K562 (cell line): ENCODE data around the gene CCSER1. TPM values are rescaled to one million over a fixed set of nuclear protein-coding genes. Genes with fewer than 3 reads are reported as not detected.
A peak's percentile ranks its signal among the peaks of the same experiment; 100 is the strongest.

Experiments
- ATAC-seq: fragments of 200-7000 bp; cut with Tn5 transposase; 3 replicates; pipeline ENCODE4 v1.9.1; 2020; ENCODE audit warnings: moderate library complexity
- BruUV-seq: library from RNA; stranded (reverse); fragments of 400-500 nt; replicated peaks from 2 replicates; lab custom pipeline; 2021; lab: Mats Ljungman, UMichigan
- CTCF ChIA-PET: fragments of 300-600 bp; formaldehyde crosslinking; extraction: SDS; loops from one replicate; lab custom pipeline; 2021; ENCODE audit warnings: low intra/inter-chr PET ratio; lab: Yijun Ruan, JAX
- POLR2A ChIA-PET: fragments of 300-600, 350-650 bp; sonication (Branson Sonifier 250); formaldehyde crosslinking; extraction: SDS; loops from one replicate; lab custom pipeline; 2021; ENCODE audit warnings: antibody characterized with exemption, inconsistent platforms; lab: Yijun Ruan, JAX
- DNase-seq, 4 experiments: peaks; one replicate each; pipeline versions ENCODE4 v3.0.0 to v3.0.0-alpha.2; 2011 to 2018; ENCODE audit warnings: low spot score in 3 of 4, mixed read lengths in 3 of 4; ENCODE audit errors: extremely low read depth in 1 of 4
- FAIRE-seq: peaks from 2 replicates; lab custom pipeline; 2011; peaks lifted over from hg19 to GRCh38; lab: Jason Lieb, UNC
- H2AFZ ChIP-seq: 2 replicates; pipeline ENCODE4 v1.6.0; 2011; ENCODE audit warnings: low read depth, low read length, control low read depth, inconsistent platforms
- H3K27ac ChIP-seq: fragments of 200-600 bp; 3 replicates; pipeline ENCODE4 v1.8.0; 2011; ENCODE audit warnings: low read depth, mild to moderate bottlenecking, control low read depth, inconsistent platforms, low read length, moderate library complexity, mixed read lengths; ENCODE audit errors: extremely low read depth
- H3K27me3 ChIP-seq, 2 experiments: fragments of 300-600 bp in 1 of 2; 2 replicates in 1 of 2; 3 replicates in 1 of 2; pipeline versions ENCODE4 v1.6.0 to v1.8.0; 2011; ENCODE audit warnings: inconsistent platforms in 2 of 2, low read length in 2 of 2, mild to moderate bottlenecking in 1 of 2, mixed read lengths in 1 of 2, moderate library complexity in 1 of 2; ENCODE audit not compliant: control insufficient read depth in 2 of 2, insufficient read depth in 2 of 2
- H3K36me3 ChIP-seq: fragments of 300-600 bp; 3 replicates; pipeline ENCODE4 v1.8.0; 2011; ENCODE audit warnings: mild to moderate bottlenecking, low read length, inconsistent platforms; ENCODE audit not compliant: control insufficient read depth, insufficient read depth
- H3K4me1 ChIP-seq, 2 experiments: fragments of 200-600 bp in 1 of 2; replicated peaks in 1 of 2; 2 replicates in 1 of 2; 3 replicates in 1 of 2; pipeline versions ENCODE4 v1.5.1 to v1.8.0; 2011; ENCODE audit warnings: inconsistent platforms in 2 of 2, low read length in 2 of 2, mild to moderate bottlenecking in 1 of 2, mixed read lengths in 1 of 2, moderate library complexity in 1 of 2; ENCODE audit not compliant: control insufficient read depth in 2 of 2, insufficient read depth in 2 of 2
- H3K4me2 ChIP-seq: 2 replicates; pipeline ENCODE4 v1.6.1; 2011; ENCODE audit warnings: low read length, control low read depth, inconsistent platforms, mixed read lengths; ENCODE audit not compliant: insufficient read depth
- H3K4me3 ChIP-seq: fragments of 200-600 bp; sonication (generic), shearing (Covaris generic); 2 replicates; pipeline ENCODE4 v1.5.1; 2016; ENCODE audit warnings: control low read depth, inconsistent platforms
- H3K79me2 ChIP-seq: fragments of 200-600 bp; 3 replicates; pipeline ENCODE4 v1.8.0; 2011; ENCODE audit warnings: low read length, inconsistent platforms; ENCODE audit not compliant: control insufficient read depth, insufficient read depth
- H3K9ac ChIP-seq, 2 experiments: 2 replicates each; pipeline versions ENCODE4 v1.6.0 to v1.6.1; 2011; ENCODE audit warnings: low read depth in 2 of 2, low read length in 2 of 2, control low read depth in 1 of 2, inconsistent platforms in 1 of 2, mild to moderate bottlenecking in 1 of 2, mixed read lengths in 1 of 2; ENCODE audit not compliant: insufficient read depth in 1 of 2
- H3K9me1 ChIP-seq: one replicate; pipeline ENCODE4 v1.6.0; 2011; ENCODE audit warnings: inconsistent platforms, mild to moderate bottlenecking, low read length, moderate library complexity; ENCODE audit not compliant: control insufficient read depth, insufficient read depth
- H3K9me3 ChIP-seq: replicated peaks from 2 replicates; pipeline ENCODE4 v1.5.1; 2011; ENCODE audit warnings: low read depth, low read length, inconsistent platforms; ENCODE audit not compliant: control insufficient read depth, insufficient read depth
- H4K20me1 ChIP-seq: replicated peaks from 2 replicates; pipeline ENCODE4 v1.6.1; 2011; ENCODE audit warnings: low read length, inconsistent platforms, mixed read lengths; ENCODE audit not compliant: control insufficient read depth, insufficient read depth
- ADNP ChIP-seq: fragments of 200-800 bp; sonication (Bioruptor generic); IDR thresholded peaks from 2 replicates; pipeline ENCODE4 v1.6.1; 2016; ENCODE audit warnings: missing genetic modification characterization, missing compliant biosample characterization
- CEBPG ChIP-seq, 3 experiments: fragments of 200-800 bp in 1 of 3; sonication (Bioruptor generic) in 1 of 3; sonication (generic) in 1 of 3; formaldehyde crosslinking in 1 of 3; IDR thresholded peaks in 2 of 3; conservative IDR thresholded peaks in 1 of 3; 2 replicates each; pipeline versions ENCODE4 v1.6.1 to v1.8.0; 2016 to 2022; ENCODE audit warnings: missing compliant biosample characterization in 2 of 3, missing genetic modification characterization in 2 of 3, mild to moderate bottlenecking in 1 of 3, missing genetic modification reagents in 1 of 3
- FOXJ2 ChIP-seq: fragments of 200-800 bp; sonication (Bioruptor generic); IDR thresholded peaks from 2 replicates; pipeline ENCODE4 v1.6.1; 2016; ENCODE audit warnings: missing genetic modification characterization, missing compliant biosample characterization
- HDAC1 ChIP-seq, 2 experiments: fragments of 450-650 bp; IDR thresholded peaks; 2 replicates each; pipeline ENCODE4 v1.6.1; 2016 to 2017; ENCODE audit warnings: inconsistent platforms in 1 of 2, mild to moderate bottlenecking in 1 of 2, moderate library complexity in 1 of 2
- NCOA4 ChIP-seq: fragments of 450-650 bp; IDR thresholded peaks from 2 replicates; pipeline ENCODE4 v1.6.1; 2018; ENCODE audit warnings: mild to moderate bottlenecking; ENCODE audit not compliant: partially characterized antibody
- XRCC4 ChIP-seq: IDR thresholded peaks from one replicate; pipeline ENCODE4 v1.6.1; 2011; ENCODE audit not compliant: insufficient read depth, insufficient read length; ENCODE audit errors: extremely low read depth
- WGBS: fragments of 100-300 bp; shearing (Covaris generic); methylation state at CpG from one replicate; pipeline ENCODE4 v1.1.6; 2016; ENCODE audit warnings: low coverage, mixed read lengths; ENCODE audit not compliant: insufficient coverage; ENCODE audit errors: missing lambda C conversion rate; 5-methylcytosine and 5-hydroxymethylcytosine counted together
- in situ Hi-C: fragments of 300-500 bp; cut with MboI; formaldehyde crosslinking; loops from 4 replicates; pipeline ENCODE4 v1.15.0; 2018; ENCODE audit warnings: inconsistent platforms, mixed read lengths
- intact Hi-C: fragments of 100-400 bp; cut with micrococcal nuclease; formaldehyde crosslinking; loops from 2 replicates; pipeline ENCODE4 v1.14.2; 2022
- polyA plus RNA-seq, 8 experiments: library from polyadenylated mRNA; depleted of rRNA in 4 of 8; stranded (reverse) in 5 of 8; unstranded in 3 of 8; fragments of >200 nt; fragmentation: Nextera tagmentation in 2 of 8; fragmentation: Illumina TruSeq in 1 of 8; extraction: Ambion mirVana in 2 of 8; extraction: Trizol in 1 of 8; gene quantifications; 2 replicates each; pipeline versions ENCODE4 v1.2.1 to v1.2.3, GENCODE V29; 2011 to 2014; ENCODE audit warnings: inconsistent platforms in 1 of 8, missing spikeins in 1 of 8
- total RNA-seq, 7 experiments: library from RNA; depleted of rRNA in 6 of 7; stranded (reverse); fragments of >200 nt in 6 of 7; fragmentation: Illumina TruSeq in 2 of 7; extraction: Trizol in 2 of 7; gene quantifications; 2 replicates each; pipeline versions ENCODE4 v1.2.1 to v1.2.3, GENCODE V29; 2011 to 2021; ENCODE audit warnings: low replicate concordance in 1 of 7

Gene CCSER1
- total and polyA plus RNA-seq, 9 of the 15 experiments (the other 6 are each of a cell fraction or from before 2014, with no cell fraction given) = not detected

- no peak for TF ChIP-seq ADNP (tag)
Observed at GRCh38 chr4:90648311-90648710, 521.1 kb downstream of the CCSER1 start (continued).

GRCh38 chr4:90648791-90649190 lies 521.6 kb downstream of the CCSER1 start:
- Histone ChIP-seq H4K20me1 (no peaks in the 10 kb centered on the region), H3K9ac (no peak overlapping the region), H3K4me2 (no peak overlapping the region), H3K4me1 (no peaks in the 10 kb centered on the region), H3K4me3 (no peak overlapping the region), H3K36me3 (no peaks in the 10 kb centered on the region), H3K9me1 (no peaks in the 10 kb centered on the region), H2AFZ (no peak overlapping the region), H3K27me3 (no peaks in the 10 kb centered on the region), H3K9me3 (no peaks in the 10 kb centered on the region), H3K79me2 (no peaks in the 10 kb centered on the region), H3K27ac (no peak overlapping the region)
- no peak for ATAC-seq
- in situ Hi-C loops = no loop called here
- TF ChIP-seq HDAC1 (IDR thresholded peaks at IDR 0.05) (no peak), FOXJ2 (no peak), XRCC4 (no peak)
- DNase-seq = no peak
- BruUV-seq = no TSS peak
- ChIA-PET POLR2A (no interaction called here), CTCF (no interaction called here)
- FAIRE-seq = no peak
- intact Hi-C loops = no loop called here
- WGBS = 0% methylated on average over 2 of the region's 2 CpGs

DNA sequence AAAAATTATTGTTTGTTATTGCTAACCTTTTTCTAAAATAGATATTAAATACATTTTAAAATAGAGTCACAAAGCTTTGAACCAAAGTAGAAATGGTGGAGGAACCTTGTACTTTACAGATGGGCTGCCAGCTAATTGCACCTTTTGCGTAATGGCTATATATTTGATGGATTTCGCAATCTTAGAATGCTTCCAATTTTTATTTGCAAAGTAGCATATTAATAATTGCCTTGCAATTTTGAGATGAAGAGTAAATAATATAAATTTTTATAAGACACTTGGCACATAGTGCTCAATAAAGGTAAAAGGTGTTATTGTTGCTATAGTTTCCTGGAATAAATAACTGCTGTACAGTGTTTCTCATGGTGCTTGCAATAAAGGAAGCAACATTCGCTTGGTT lies 533.5 kb downstream of the CCSER1 start:
- FAIRE-seq = no peak
- H2AFZ ChIP-seq = no peak overlapping the region
- H3K27me3 ChIP-seq = no peaks in the 10 kb centered on the region
- WGBS = 1% methylated on average over 3 of the region's 3 CpGs
- no peak overlapping the region for H3K27ac ChIP-seq
- no peaks in the 10 kb centered on the region for H3K4me1 ChIP-seq
- intact Hi-C loops = no loop called here
- ATAC-seq = no peak
- POLR2A ChIA-PET = no interaction called here
- DNase-seq = no peak
- no peaks in the 10 kb centered on the region for H3K9me3 ChIP-seq
- no peaks in the 10 kb centered on the region for H4K20me1 ChIP-seq
- CTCF ChIA-PET = interaction anchor here (0.6 kb wide), 1 partner anchor 91 kb away, joined by 3 read pairs; no protein-coding TSS in a partner anchor
- no peak overlapping the region for H3K4me2 ChIP-seq
- TF ChIP-seq CEBPG (CRISPR knock-in tag; IDR thresholded peaks at IDR 0.05) (no peak), CEBPG (tag; conservative IDR thresholded peaks at IDR 0.05 in 1 of 2, IDR thresholded peaks at IDR 0.05 in 1 of 2) (0 out of 4 replicates have a peak, but pooled peaks of 1 of the 2 experiments have one; percentile 24), NCOA4 (no peak)
- no TSS peak for BruUV-seq
- no peak overlapping the region for H3K4me3 ChIP-seq
- no peaks in the 10 kb centered on the region for H3K79me2 ChIP-seq
- no peak overlapping the region for H3K9ac ChIP-seq
- no peaks in the 10 kb centered on the region for H3K36me3 ChIP-seq
- in situ Hi-C loops = no loop called here
- H3K9me1 ChIP-seq = no peaks in the 10 kb centered on the region
